ENCODE data around the gene LOXHD1.

LOXHD1 gene

GRCh38 chr18:46657115-46657955, at the start of gene LOXHD1:
LOXHD1 (minus strand) TSS chr18:46657220; CDS start chr18:46657033, 187 bp downstream.
- DNase-seq (ENCODE audit: low spot score) = no peak

GRCh38 chr18:46705521-46705920, 48.5 kb upstream of the LOXHD1 start:
- DNase-seq (ENCODE audit: low spot score) = no peak

GRCh38 chr18:46704816-46705215, 47.8 kb upstream of the LOXHD1 start:
- no peak for DNase-seq (ENCODE audit: low spot score)

- no peak for DNase-seq (ENCODE audit: low spot score)
These were observed 47.2 kb upstream of the LOXHD1 start for GRCh38 chr18:46704189-46704588.

GRCh38 chr18:46702471-46702870, 45.5 kb upstream of the LOXHD1 start:
- DNase-seq (ENCODE audit: low spot score) = no peak

- DNase-seq (ENCODE audit: low spot score) = no peak
These were observed 43.2 kb upstream of the LOXHD1 start for GRCh38 chr18:46700066-46700824.

GRCh38 chr18:46696702-46697101, 39.7 kb upstream of the LOXHD1 start:
- DNase-seq (ENCODE audit: low spot score) = no peak

GRCh38 chr18:46696268-46696667, 39.2 kb upstream of the LOXHD1 start:
- no peak for DNase-seq (ENCODE audit: low spot score)

GRCh38 chr18:46693996-46694395, 37.0 kb upstream of the LOXHD1 start:
- DNase-seq (ENCODE audit: low spot score) = no peak

- no peak for DNase-seq (ENCODE audit: low spot score)
These were observed 32.0 kb upstream of the LOXHD1 start for GRCh38 chr18:46688853-46689525.

- DNase-seq (ENCODE audit: low spot score) = no peak
These were observed 29.2 kb upstream of the LOXHD1 start for GRCh38 chr18:46686186-46686585.

GRCh38 chr18:46683252-46683651, 26.2 kb upstream of the LOXHD1 start:
- no peak for DNase-seq (ENCODE audit: low spot score)

- DNase-seq (ENCODE audit: low spot score) = peak; percentile 9
These were observed 24.0 kb upstream of the LOXHD1 start for GRCh38 chr18:46680784-46681695.

- no peak for DNase-seq (ENCODE audit: low spot score)
These were observed 23.0 kb upstream of the LOXHD1 start for GRCh38 chr18:46679846-46680598.

- DNase-seq (ENCODE audit: low spot score) = no peak
These were observed 21.9 kb upstream of the LOXHD1 start for GRCh38 chr18:46678785-46679399.

GRCh38 chr18:46678041-46678440, 21.0 kb upstream of the LOXHD1 start:
- no peak for DNase-seq (ENCODE audit: low spot score)

GRCh38 chr18:46677611-46678010, 20.6 kb upstream of the LOXHD1 start:
- no peak for DNase-seq (ENCODE audit: low spot score)

- DNase-seq (ENCODE audit: low spot score) = no peak
These were observed 19.3 kb upstream of the LOXHD1 start for GRCh38 chr18:46676182-46676835.

- no peak for DNase-seq (ENCODE audit: low spot score)
These were observed 18.1 kb upstream of the LOXHD1 start for GRCh38 chr18:46675112-46675511.
